ENCODE results near the gene GRIFIN.

The GRIFIN gene

DNA sequence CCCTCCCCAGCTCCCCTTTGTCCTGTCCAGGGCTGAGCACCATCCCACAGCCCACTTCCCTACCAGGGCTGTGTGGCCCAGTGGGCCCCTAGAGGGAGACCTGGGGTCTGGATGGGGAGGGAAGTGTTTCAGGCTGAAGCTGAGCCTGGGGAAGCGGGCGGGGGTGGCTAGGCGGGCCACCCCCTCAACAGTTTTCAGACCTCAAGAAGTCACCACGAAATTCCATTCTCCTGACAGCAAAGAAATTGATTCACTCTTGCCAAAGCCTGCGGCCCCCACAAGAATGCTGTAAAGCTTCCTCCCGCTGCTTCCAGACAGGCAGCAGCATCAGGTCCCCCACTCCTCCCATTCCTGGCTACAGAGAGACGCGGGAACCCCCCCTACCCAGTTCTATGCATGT lies 40.8 kb upstream of the GRIFIN start:
- peaks cover 57% of the 10 kb centered on the region for H3K27me3 ChIP-seq (replicated peaks; ENCODE audit: insufficient read depth, low read length)
- no peaks in the 10 kb centered on the region for H3F3A ChIP-seq (ENCODE audit: insufficient read depth, low read length)
- H3K79me2 ChIP-seq (ENCODE audit: low read length): no peaks in the 10 kb centered on the region
- H3K4me2 ChIP-seq (ENCODE audit: low read depth, low read length): no peak overlapping the region
- no peak overlapping the region for H2AFZ ChIP-seq (ENCODE audit: low read length)
- TF ChIP-seq EZH2phosphoT487 (IDR thresholded peaks at IDR 0.05; ENCODE audit: low read length): no peak
- TF ChIP-seq, protein P1, sequence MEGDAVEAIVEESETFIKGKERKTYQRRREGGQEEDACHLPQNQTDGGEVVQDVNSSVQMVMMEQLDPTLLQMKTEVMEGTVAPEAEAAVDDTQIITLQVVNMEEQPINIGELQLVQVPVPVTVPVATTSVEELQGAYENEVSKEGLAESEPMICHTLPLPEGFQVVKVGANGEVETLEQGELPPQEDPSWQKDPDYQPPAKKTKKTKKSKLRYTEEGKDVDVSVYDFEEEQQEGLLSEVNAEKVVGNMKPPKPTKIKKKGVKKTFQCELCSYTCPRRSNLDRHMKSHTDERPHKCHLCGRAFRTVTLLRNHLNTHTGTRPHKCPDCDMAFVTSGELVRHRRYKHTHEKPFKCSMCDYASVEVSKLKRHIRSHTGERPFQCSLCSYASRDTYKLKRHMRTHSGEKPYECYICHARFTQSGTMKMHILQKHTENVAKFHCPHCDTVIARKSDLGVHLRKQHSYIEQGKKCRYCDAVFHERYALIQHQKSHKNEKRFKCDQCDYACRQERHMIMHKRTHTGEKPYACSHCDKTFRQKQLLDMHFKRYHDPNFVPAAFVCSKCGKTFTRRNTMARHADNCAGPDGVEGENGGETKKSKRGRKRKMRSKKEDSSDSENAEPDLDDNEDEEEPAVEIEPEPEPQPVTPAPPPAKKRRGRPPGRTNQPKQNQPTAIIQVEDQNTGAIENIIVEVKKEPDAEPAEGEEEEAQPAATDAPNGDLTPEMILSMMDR (IDR thresholded peaks at IDR 0.05; ENCODE audit: low read length): no peak
- no peak for TF ChIP-seq EZH2 (optimal IDR thresholded peaks at IDR 0.05; ENCODE audit: low read depth, low read length)
- H3K36me3 ChIP-seq (replicated peaks; ENCODE audit: insufficient read depth, low read length): no peaks in the 10 kb centered on the region
- H3K9ac ChIP-seq (ENCODE audit: low read length): no peak overlapping the region
- no peak overlapping the region for H3K4me3 ChIP-seq (ENCODE audit: low read length)
- no peaks in the 10 kb centered on the region for H3K9me2 ChIP-seq (replicated peaks; ENCODE audit: insufficient read depth, low read length)
- H4K20me1 ChIP-seq (ENCODE audit: insufficient read depth, low read length): no peaks in the 10 kb centered on the region
- DNase-seq: no peak
- H3K27ac ChIP-seq (ENCODE audit: low read length): no peak overlapping the region
- peaks cover 1% of the 10 kb centered on the region; the same call in 1 of the 2 replicates for H3K4me1 ChIP-seq (ENCODE audit: low read length)
- no peaks in the 10 kb centered on the region for H3K9me3 ChIP-seq (replicated peaks; ENCODE audit: insufficient read depth, low read length)

DNA sequence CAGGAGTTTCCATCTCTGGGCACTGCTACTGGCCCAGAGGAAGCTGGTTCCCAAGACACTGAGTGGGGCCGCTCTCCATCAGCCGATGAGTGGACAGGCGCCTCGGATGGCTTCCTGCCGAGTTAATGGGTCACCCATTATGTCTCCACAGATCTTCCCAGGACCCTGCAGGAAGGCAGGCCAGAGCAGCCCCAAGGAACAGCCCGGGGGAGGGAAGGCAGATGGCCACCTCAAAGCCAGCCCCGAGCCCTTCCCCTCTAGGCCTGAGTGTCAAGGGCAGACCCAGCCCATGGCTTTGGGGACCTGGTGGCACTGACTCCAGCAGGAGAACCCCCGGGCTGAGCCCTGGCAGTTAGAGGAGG lies 40.0 kb upstream of the GRIFIN start:
- no peak for DNase-seq
- H3K9ac ChIP-seq (ENCODE audit: low read length): no peak overlapping the region
- peaks cover 48% of the 10 kb centered on the region for H3K27me3 ChIP-seq (replicated peaks; ENCODE audit: insufficient read depth, low read length)
- no peaks in the 10 kb centered on the region for H3K79me2 ChIP-seq (ENCODE audit: low read length)
- TF ChIP-seq EZH2 (optimal IDR thresholded peaks at IDR 0.05; ENCODE audit: low read depth, low read length): no peak
- TF ChIP-seq, protein P1 (IDR thresholded peaks at IDR 0.05; ENCODE audit: low read length): no peak
- no peak for TF ChIP-seq EZH2phosphoT487 (IDR thresholded peaks at IDR 0.05; ENCODE audit: low read length)
- H3K4me3 ChIP-seq (ENCODE audit: low read length): no peak overlapping the region
- H3F3A ChIP-seq (ENCODE audit: insufficient read depth, low read length): no peaks in the 10 kb centered on the region
- no peaks in the 10 kb centered on the region for H3K9me3 ChIP-seq (replicated peaks; ENCODE audit: insufficient read depth, low read length)
- no peaks in the 10 kb centered on the region for H4K20me1 ChIP-seq (ENCODE audit: insufficient read depth, low read length)
- no peak overlapping the region for H2AFZ ChIP-seq (ENCODE audit: low read length)
- no peaks in the 10 kb centered on the region for H3K9me2 ChIP-seq (replicated peaks; ENCODE audit: insufficient read depth, low read length)
- peaks cover 10% of the 10 kb centered on the region for H3K4me1 ChIP-seq (ENCODE audit: low read length)
- no peak overlapping the region for H3K4me2 ChIP-seq (ENCODE audit: low read depth, low read length)
- no peaks in the 10 kb centered on the region for H3K36me3 ChIP-seq (replicated peaks; ENCODE audit: insufficient read depth, low read length)
- no peak overlapping the region for H3K27ac ChIP-seq (ENCODE audit: low read length)

DNA sequence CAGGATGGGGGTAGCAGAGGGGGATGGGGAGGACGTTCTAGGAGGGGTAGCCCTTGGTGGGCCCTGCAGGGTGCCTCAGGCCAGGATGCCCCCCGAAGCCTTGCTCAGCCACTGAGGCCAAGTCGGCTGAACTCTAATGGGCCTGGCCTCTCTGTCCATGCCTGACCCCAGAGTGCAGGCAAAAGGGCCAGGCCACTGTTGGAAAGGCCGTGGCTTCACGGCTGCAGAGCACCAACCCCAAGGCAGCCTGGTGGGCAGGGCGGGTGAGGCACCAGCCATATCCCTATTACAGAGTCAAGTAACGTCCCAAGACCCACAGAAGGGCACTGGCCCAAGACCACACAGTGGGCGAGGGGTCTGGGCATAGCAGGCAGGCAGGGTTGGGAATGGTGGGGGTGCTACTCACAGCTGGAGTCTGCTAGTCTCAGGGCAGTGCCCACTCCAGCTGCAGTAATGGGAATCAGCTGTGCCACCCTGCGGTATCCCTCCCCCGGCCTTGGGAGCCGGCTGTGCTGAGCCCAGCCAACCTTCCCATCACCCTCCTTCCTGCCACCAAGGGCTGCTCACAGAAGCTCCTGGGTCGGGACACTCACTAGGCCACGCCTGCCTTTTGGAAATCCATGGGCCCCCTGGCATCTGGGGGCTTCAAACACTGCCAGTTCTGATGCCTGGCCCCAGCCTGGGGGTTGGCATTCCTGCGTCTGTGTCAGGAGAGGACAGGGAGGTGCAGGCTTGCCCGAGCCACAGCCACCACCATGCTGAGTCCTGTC lies 39.4 kb upstream of the GRIFIN start:
- Histone ChIP-seq H3K27ac (ENCODE audit: low read length) (no peak overlapping the region), H4K20me1 (ENCODE audit: insufficient read depth, low read length) (no peaks in the 10 kb centered on the region), H3K36me3 (replicated peaks; ENCODE audit: insufficient read depth, low read length) (no peaks in the 10 kb centered on the region), H3K27me3 (replicated peaks; ENCODE audit: insufficient read depth, low read length) (peaks cover 44% of the 10 kb centered on the region), H3K9ac (ENCODE audit: low read length) (no peak overlapping the region), H3F3A (ENCODE audit: insufficient read depth, low read length) (no peaks in the 10 kb centered on the region), H3K9me3 (replicated peaks; ENCODE audit: insufficient read depth, low read length) (no peaks in the 10 kb centered on the region), H2AFZ (ENCODE audit: low read length) (no peak overlapping the region), H3K4me2 (ENCODE audit: low read depth, low read length) (no peak overlapping the region), H3K79me2 (ENCODE audit: low read length) (no peaks in the 10 kb centered on the region), H3K9me2 (replicated peaks; ENCODE audit: insufficient read depth, low read length) (no peaks in the 10 kb centered on the region), H3K4me3 (ENCODE audit: low read length) (no peak overlapping the region), H3K4me1 (ENCODE audit: low read length) (peaks cover 12% of the 10 kb centered on the region)
- TF ChIP-seq EZH2phosphoT487 (IDR thresholded peaks at IDR 0.05; ENCODE audit: low read length) (no peak), EZH2 (optimal IDR thresholded peaks at IDR 0.05; ENCODE audit: low read depth, low read length) (no peak)
- TF ChIP-seq, protein P1 (IDR thresholded peaks at IDR 0.05; ENCODE audit: low read length): no peak
- DNase-seq: no peak
